IPS-18a (cell line): ENCODE measurements around the gene TPK1.

Source experiments
- H3K27ac ChIP-seq: one replicate; pipeline ENCODE4 v1.5.1; 2013; ENCODE audit warnings: low read length
- H3K27me3 ChIP-seq: one replicate; pipeline ENCODE4 v1.6.1; 2013; ENCODE audit warnings: mild to moderate bottlenecking, low read length; ENCODE audit not compliant: control insufficient read depth, insufficient read depth
- H3K36me3 ChIP-seq: one replicate; pipeline ENCODE4 v1.6.1; 2013; ENCODE audit warnings: low read depth, low read length; ENCODE audit not compliant: control insufficient read depth
- H3K4me1 ChIP-seq: one replicate; pipeline ENCODE4 v1.6.1; 2013; ENCODE audit warnings: low read depth, low read length; ENCODE audit not compliant: control insufficient read depth
- H3K4me3 ChIP-seq: one replicate; pipeline ENCODE4 v1.5.1; 2013; ENCODE audit warnings: low read length
- H3K9ac ChIP-seq: one replicate; pipeline ENCODE4 v1.6.1; 2013; ENCODE audit warnings: mild to moderate bottlenecking, low read length, moderate library complexity
- H3K9me3 ChIP-seq: one replicate; pipeline ENCODE4 v1.6.1; 2013; ENCODE audit warnings: low read depth, low read length; ENCODE audit not compliant: control insufficient read depth

TPK1 gene

DNA sequence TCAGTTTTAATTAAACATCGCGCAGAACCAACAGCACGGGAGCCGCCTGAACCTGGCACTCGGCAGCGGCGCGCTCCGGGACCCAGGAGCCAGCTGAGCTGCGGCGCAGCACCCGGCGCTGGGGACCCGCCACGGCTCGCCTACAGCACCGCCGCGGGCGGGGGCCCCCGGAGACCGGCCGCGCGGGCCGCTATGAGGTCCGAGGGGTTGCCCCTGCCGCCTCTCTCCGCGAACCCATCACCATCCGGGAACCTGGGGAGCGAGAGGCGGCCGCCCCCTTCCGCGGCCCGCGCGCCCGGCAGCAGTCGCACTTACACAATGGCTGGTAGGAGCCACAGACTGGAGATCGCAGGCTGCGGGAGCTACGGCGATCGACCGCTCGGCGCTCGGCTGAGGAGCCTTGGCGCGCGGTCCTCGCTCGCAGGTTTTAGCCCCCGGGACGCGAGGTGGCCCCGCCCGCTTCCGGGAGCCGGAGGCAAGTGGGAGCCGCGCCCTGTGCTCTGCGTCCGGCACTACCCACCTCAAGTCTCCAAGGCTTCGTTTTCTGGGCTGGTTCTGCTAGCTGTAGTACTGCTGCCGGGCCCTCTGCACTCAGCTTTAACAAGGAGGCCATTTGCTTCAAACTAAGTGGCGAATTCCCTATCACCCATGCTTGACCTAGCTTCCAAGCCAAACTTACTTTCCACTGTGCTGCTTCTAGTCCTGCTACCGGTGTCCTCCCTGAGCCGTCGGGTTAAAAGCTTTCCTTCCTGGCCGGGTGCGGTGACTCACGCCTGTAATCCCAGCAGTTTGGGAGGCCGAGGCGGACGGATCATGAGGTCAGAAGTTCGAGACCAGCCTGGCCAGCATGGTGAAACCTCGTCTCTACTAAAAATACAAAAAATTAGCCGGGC is at the start of gene TPK1:
TSS of gene TPK1 (minus strand) at position 402 of the 893 bp plus-strand sequence. CDS start 451 bp downstream, outside the sequence.
- Histone ChIP-seq H3K36me3 (no peaks in the 10 kb centered on the region), H3K9me3 (no peaks in the 10 kb centered on the region), H3K9ac (peak within 1 kb of the TSS; percentile 72), H3K4me1 (no peaks in the 10 kb centered on the region), H3K4me3 (peak within 1 kb of the TSS; percentile 97), H3K27ac (no peak within 1 kb of the TSS), H3K27me3 (peaks cover 12% of the 10 kb centered on the region)

DNA sequence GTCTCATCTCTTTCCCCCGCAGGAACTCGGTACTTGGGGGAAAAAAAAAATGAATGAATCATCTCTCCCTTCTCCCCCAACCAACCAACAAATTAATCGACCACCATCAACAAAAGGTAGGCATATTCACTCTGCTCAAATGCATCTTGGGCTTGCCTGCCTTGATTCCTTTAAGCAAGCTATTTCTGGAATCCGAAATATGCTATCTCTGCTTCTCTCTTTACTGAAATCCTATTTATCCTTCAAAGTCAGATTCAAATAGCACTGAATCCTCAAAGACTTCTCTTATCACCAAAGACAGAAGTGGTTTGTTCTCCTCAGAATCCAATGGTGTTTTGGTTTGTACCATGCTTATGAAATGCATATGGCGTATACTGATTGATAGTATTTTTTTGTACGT is 49.6 kb upstream of the TPK1 start:
- no peak overlapping the region for H3K27ac ChIP-seq
- H3K9me3 ChIP-seq = no peaks in the 10 kb centered on the region
- no peaks in the 10 kb centered on the region for H3K36me3 ChIP-seq
- H3K4me1 ChIP-seq = peaks cover 9% of the 10 kb centered on the region
- H3K27me3 ChIP-seq = no peaks in the 10 kb centered on the region
- no peak overlapping the region for H3K9ac ChIP-seq
- H3K4me3 ChIP-seq = no peak overlapping the region

DNA sequence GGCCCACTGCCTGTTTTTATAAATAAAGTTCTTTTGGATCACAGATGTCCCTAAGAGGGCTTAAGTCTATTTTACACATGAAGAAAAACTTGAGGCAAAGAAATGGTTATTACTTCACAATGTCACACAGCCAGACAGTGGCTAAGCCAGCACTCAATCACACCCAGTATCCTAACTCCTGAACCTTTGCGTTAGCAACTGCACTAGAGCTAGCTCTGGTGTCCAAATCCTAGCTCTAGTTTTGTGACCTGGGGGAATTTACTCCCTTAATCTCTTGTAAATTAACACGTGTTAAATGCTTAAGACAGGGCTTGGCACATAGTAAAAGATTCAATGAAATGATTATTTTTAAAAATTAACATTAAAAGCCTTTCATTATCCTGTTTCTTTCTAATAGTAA is 49.0 kb upstream of the TPK1 start:
- peaks cover 9% of the 10 kb centered on the region for H3K4me1 ChIP-seq
- no peak overlapping the region for H3K4me3 ChIP-seq
- no peak overlapping the region for H3K9ac ChIP-seq
- H3K27ac ChIP-seq = no peak overlapping the region
- H3K27me3 ChIP-seq = no peaks in the 10 kb centered on the region
- no peaks in the 10 kb centered on the region for H3K9me3 ChIP-seq
- H3K36me3 ChIP-seq = no peaks in the 10 kb centered on the region

DNA sequence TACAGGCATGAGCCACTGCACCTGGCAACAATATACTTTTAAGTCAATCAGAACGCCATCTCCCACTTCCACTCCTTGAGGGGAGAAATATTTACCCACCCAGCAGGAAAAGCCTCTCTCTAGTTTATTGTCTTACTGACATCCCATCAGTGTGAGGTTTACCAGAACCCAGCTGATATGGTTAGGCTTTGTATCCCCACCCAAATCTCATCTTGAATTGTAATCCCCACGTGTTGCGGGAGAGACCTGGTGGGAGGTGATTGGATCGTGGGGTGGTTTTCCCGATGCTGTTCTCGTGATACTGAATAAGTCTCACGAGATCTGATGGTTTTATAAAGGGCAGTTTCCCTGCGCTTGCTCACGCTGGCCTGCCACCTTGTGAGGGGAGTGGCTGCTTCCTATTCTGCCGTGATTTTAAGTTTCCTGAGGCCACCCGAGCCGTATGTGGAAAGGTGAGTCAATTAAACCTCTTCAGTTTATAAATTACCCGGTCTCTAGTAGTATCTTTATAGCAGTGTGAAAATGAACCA is 37.5 kb upstream of the TPK1 start:
- Histone ChIP-seq H3K27me3 (no peaks in the 10 kb centered on the region), H3K36me3 (no peaks in the 10 kb centered on the region), H3K4me3 (no peak overlapping the region), H3K27ac (no peak overlapping the region), H3K4me1 (no peaks in the 10 kb centered on the region), H3K9ac (no peak overlapping the region), H3K9me3 (no peaks in the 10 kb centered on the region)

DNA sequence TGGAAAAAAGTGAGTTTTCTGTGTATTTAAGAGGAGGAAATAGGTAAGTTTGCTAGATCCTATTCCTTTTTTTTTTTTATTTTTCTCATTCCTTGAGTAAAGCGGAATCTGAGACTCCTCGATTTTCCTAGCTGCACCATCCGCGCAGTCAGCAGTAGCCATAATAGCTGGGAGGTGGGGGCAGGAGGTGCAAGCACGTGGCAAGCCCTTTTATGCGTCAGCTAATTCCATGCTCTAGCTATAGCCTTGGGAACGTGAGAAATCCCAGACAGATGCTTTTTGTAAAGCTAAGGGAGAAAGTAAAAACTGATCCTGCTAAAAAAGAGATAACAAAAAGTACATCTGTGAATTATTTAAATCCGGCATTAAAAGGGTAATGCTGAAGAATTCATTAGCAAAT is 33.2 kb upstream of the TPK1 start:
- Histone ChIP-seq H3K9me3 (no peaks in the 10 kb centered on the region), H3K27ac (no peak overlapping the region), H3K4me1 (no peaks in the 10 kb centered on the region), H3K36me3 (no peaks in the 10 kb centered on the region), H3K27me3 (no peaks in the 10 kb centered on the region), H3K4me3 (no peak overlapping the region), H3K9ac (no peak overlapping the region)

DNA sequence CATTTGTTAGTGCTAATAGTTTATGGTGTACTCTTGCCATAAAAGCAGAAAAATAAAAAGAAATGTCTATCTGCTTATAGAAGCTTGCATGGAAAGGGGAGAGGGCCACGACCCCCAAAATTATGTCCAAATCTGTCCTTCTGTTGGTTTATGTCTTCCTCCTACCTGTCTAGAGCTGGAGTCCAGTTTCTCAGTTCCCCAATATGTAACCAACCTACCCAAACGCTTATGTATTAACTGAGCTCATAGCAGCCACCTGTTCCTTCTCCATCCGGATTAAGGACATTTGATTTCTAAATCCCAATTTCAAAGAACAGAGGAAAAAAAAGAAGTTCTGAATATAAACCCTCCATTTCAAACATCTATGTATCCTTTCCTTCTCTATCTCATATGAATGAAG is 30.3 kb upstream of the TPK1 start:
- Histone ChIP-seq H3K27ac (no peak overlapping the region), H3K4me1 (no peaks in the 10 kb centered on the region), H3K9me3 (no peaks in the 10 kb centered on the region), H3K36me3 (no peaks in the 10 kb centered on the region), H3K9ac (no peak overlapping the region), H3K4me3 (no peak overlapping the region), H3K27me3 (no peaks in the 10 kb centered on the region)

DNA sequence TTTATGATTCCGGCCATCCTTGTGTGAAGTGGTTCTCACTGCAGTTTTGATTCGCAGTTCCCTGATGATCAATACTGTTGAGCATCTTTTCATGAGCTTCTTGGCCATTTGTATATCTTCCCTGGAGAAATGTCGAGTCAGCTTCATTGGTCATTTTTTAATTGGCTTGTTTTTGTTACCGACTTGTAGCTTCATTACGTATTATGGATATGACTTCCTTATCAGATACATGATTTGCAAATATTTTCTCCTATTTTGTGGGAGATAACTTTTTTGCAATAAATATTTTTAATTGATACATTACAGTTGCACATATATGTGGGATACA is 27.4 kb upstream of the TPK1 start:
- no peaks in the 10 kb centered on the region for H3K9me3 ChIP-seq
- no peak overlapping the region for H3K4me3 ChIP-seq

DNA sequence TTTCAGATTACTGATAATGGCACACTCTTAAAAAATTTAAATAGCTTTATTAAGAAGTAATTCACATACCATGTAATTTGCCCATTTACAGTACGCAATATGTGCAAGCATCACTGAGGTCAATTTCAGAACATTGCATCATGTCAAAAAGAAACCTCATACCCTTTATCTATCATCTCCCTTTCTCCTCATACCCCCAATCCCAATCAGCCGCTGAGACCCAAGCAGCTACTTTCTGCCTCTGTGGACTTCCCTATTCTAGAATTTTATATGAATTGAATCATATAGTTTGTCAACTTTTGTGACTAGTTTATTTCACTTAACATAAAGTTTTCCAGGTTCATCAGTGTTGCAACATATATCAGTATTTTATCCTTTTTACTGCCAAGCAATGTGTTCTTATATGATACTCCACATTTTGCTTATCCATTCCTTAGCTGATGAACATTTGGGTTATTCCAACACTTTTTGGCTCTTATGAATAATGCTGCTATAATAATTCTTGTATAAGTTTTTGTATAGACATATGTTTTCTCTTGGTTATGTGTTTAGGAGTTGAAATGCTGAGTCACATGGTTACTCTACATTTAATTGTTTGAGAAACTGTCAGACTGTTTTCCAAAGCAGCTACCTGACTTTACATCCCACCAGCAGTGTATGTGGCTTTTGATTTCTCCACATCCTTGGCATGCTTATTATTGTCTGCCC is 26.9 kb upstream of the TPK1 start:
- H3K4me1 ChIP-seq = peaks cover 3% of the 10 kb centered on the region
- H3K27ac ChIP-seq = no peak overlapping the region
- H3K9me3 ChIP-seq = no peaks in the 10 kb centered on the region
- no peak overlapping the region for H3K9ac ChIP-seq
- no peaks in the 10 kb centered on the region for H3K27me3 ChIP-seq
- H3K4me3 ChIP-seq = no peak overlapping the region
- no peaks in the 10 kb centered on the region for H3K36me3 ChIP-seq

More for the DNA sequence above, 27.4 kb upstream of the TPK1 start:
- no peaks in the 10 kb centered on the region for H3K4me1 ChIP-seq
- no peaks in the 10 kb centered on the region for H3K27me3 ChIP-seq
- H3K27ac ChIP-seq = no peak overlapping the region
- no peaks in the 10 kb centered on the region for H3K36me3 ChIP-seq
- no peak overlapping the region for H3K9ac ChIP-seq

DNA sequence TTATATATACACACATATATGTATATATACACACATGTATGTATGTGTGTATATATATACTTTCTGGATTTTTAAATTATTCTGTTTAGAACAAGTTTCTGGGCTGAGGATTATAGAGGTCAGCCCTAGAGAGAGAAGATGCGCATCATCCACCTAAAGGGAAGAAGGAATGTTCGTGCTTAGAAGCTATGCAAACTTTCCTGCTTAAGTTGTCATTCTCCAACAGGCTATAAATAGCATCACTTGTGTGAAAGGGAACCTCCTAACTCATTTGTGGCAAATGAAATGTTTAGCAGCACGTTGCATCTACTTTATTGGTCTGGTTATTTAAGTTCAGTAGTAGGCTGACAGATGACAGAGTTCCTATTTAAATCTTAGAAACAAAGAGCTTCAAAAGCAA is 23.9 kb upstream of the TPK1 start:
- H3K36me3 ChIP-seq = no peaks in the 10 kb centered on the region

DNA sequence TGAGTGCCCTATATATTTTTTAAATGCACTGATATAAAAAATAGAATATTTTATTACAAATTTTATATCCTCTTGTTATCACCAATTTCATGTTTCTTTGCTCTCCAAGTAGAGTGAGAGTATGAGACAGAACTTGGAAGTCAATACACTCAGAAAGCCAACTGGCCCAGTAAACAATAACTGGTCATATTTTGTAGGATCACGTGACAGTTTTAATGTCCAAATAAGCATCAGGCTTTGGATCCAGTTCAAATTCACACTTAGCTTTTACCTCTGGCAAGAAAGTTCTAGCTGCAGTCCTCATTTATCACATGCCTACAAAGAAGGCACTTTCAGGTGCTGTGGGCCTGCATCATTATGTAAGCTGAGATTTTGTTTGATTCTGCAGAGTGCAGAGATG is 21.6 kb upstream of the TPK1 start:
- Histone ChIP-seq H3K27ac (no peak overlapping the region), H3K36me3 (no peaks in the 10 kb centered on the region), H3K4me1 (peaks cover 6% of the 10 kb centered on the region), H3K4me3 (no peak overlapping the region), H3K9me3 (no peaks in the 10 kb centered on the region), H3K9ac (no peak overlapping the region), H3K27me3 (no peaks in the 10 kb centered on the region)

More for the DNA sequence above, 23.9 kb upstream of the TPK1 start:
- Histone ChIP-seq H3K4me1 (peaks cover 6% of the 10 kb centered on the region), H3K27me3 (no peaks in the 10 kb centered on the region), H3K27ac (no peak overlapping the region), H3K9ac (no peak overlapping the region), H3K4me3 (no peak overlapping the region), H3K9me3 (no peaks in the 10 kb centered on the region)

DNA sequence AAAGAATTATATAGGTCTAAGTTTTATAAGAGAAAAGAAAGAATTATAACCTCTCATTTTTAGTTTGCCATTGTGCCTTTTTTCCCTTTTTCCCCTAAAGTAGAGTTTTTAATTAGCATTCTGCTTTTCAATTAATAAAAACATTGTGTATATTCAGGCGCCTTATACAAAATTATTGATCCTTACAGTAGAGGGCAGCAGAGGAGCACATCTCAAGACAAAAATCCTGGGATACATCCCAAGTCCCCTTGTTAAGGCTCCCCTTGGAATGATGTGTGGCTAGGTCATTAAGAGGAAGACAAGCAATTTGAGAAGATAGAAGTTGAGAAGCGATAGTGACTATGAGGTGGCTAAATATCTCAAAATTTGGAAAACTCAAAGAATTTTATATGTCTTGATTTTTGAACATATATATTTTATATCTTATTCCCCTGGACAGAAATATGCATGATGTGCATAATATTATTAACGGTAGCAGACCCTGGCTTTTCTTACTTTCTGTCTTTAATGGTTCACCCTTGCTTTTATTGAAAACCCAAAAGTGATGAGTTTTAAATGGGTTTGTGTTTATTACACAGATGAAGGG is 19.1 kb upstream of the TPK1 start:
- Histone ChIP-seq H3K9ac (no peak overlapping the region), H3K27ac (no peak overlapping the region), H3K27me3 (no peaks in the 10 kb centered on the region), H3K4me3 (no peak overlapping the region), H3K36me3 (no peaks in the 10 kb centered on the region), H3K4me1 (peaks cover 6% of the 10 kb centered on the region), H3K9me3 (no peaks in the 10 kb centered on the region)
